Tibial artery (tissue), 4 donors: ENCODE data around the gene KCNIP4.

Source experiments
- DNase-seq, 2 donors: peaks; one replicate each; pipeline ENCODE4 v3.0.0-alpha.2; 2019
- H3K27ac ChIP-seq, 2 donors: fragments of 200-600 bp; sonication (generic) in 1 of 2; 1 replicate in 1 of 2; 2 replicates in 1 of 2; pipeline ENCODE4 v1.5.1; 2018 to 2019; ENCODE audit warnings: mild to moderate bottlenecking in 1 of 2
- H3K27me3 ChIP-seq, 2 donors: fragments of 200-600 bp; sonication (generic) in 1 of 2; one replicate each; pipeline versions ENCODE4 v1.5.1 to v1.6.0; 2016 to 2019
- H3K36me3 ChIP-seq, 3 donors: fragments of 200-600 bp; sonication (generic) in 2 of 3; one replicate each; pipeline ENCODE4 v1.5.1; 2016 to 2019; ENCODE audit warnings: mild to moderate bottlenecking in 2 of 3
- H3K4me1 ChIP-seq, 4 donors: fragments of 200-600 bp; sonication (generic) in 2 of 4; 1 replicate in 3 of 4; 2 replicates in 1 of 4; pipeline ENCODE4 v1.5.1; 2016 to 2019
- H3K4me3 ChIP-seq, 2 donors: fragments of 200-600 bp; sonication (generic) in 1 of 2; 1 replicate in 1 of 2; 2 replicates in 1 of 2; pipeline ENCODE4 v1.5.1; 2018 to 2019; ENCODE audit warnings: mild to moderate bottlenecking in 2 of 2
- H3K9me3 ChIP-seq, 3 donors: fragments of 200-600 bp; sonication (generic) in 1 of 3; one replicate each; pipeline ENCODE4 v1.5.1; 2016 to 2019
- intact Hi-C: fragments of 100-400 bp; cut with DNase I; formaldehyde crosslinking; loops from one replicate; pipeline ENCODE4 v1.15.0; 2023; ENCODE audit warnings: low total_unique reads
- TF ChIP-seq, protein P1 (sequence below), 2 experiments: fragments of 200-600 bp in 1 of 2; fragments of 450-650 bp in 1 of 2; IDR thresholded peaks; one replicate each; pipeline ENCODE4 v1.5.1; 2017 to 2019; ENCODE audit warnings: antibody characterized with exemption in 2 of 2, mild to moderate bottlenecking in 1 of 2, moderate library complexity in 1 of 2

The KCNIP4 gene

DNA sequence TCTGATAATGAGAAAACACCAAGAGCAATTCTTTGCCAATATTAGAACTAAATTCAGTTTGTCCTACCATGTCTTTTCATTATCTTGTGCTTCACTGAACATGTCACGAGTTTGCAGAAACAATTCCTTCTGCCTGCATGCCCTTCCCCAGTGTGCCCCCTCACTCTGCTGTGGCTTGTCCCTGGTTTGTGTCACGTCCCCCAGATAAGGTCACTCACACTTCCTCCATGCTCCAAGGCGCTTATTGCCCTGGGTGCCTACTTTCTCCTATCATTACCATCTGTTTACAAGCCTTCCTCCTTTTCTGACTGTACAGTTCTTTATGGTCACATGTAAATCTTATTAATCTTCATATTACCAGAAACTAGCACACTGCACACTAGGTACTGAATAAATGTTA, 394.1 kb downstream of the KCNIP4 start:
- TF ChIP-seq, protein P1, sequence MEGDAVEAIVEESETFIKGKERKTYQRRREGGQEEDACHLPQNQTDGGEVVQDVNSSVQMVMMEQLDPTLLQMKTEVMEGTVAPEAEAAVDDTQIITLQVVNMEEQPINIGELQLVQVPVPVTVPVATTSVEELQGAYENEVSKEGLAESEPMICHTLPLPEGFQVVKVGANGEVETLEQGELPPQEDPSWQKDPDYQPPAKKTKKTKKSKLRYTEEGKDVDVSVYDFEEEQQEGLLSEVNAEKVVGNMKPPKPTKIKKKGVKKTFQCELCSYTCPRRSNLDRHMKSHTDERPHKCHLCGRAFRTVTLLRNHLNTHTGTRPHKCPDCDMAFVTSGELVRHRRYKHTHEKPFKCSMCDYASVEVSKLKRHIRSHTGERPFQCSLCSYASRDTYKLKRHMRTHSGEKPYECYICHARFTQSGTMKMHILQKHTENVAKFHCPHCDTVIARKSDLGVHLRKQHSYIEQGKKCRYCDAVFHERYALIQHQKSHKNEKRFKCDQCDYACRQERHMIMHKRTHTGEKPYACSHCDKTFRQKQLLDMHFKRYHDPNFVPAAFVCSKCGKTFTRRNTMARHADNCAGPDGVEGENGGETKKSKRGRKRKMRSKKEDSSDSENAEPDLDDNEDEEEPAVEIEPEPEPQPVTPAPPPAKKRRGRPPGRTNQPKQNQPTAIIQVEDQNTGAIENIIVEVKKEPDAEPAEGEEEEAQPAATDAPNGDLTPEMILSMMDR (IDR thresholded peaks at IDR 0.05): no peak
- H3K4me3 ChIP-seq: no peak overlapping the region
- H3K27me3 ChIP-seq: no peaks in the 10 kb centered on the region
- H3K4me1 ChIP-seq: no peaks in the 10 kb centered on the region
- no peaks in the 10 kb centered on the region for H3K36me3 ChIP-seq
- no peak overlapping the region for H3K27ac ChIP-seq
- DNase-seq: no peak
- no peaks in the 10 kb centered on the region for H3K9me3 ChIP-seq
- intact Hi-C loops: no loop called here

DNA sequence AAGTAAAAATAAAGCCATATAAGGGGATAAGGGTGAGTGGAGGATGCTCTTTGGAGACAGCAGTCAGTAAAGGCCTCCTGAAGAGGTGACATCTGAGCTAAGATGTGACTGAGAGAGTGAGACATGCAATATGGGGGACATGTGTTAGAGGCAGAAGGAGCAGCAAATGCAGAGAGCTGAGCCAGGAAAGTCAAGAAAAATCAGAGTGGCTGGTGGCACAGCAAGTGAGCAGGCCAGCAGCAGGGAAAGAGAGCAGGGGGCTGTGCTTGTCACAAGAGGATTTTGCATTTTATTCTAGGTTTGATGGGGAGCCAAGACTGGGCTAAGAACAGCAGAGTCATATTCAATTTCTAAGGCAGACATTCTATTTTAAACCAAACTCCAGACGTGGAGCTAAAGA, 394.5 kb downstream of the KCNIP4 start:
- H3K36me3 ChIP-seq: no peaks in the 10 kb centered on the region
- H3K4me3 ChIP-seq: no peak overlapping the region
- H3K27me3 ChIP-seq: no peaks in the 10 kb centered on the region
- TF ChIP-seq, protein P1 (IDR thresholded peaks at IDR 0.05): no peak
- intact Hi-C loops: no loop called here
- H3K9me3 ChIP-seq: no peaks in the 10 kb centered on the region
- H3K4me1 ChIP-seq: no peaks in the 10 kb centered on the region
- no peak overlapping the region for H3K27ac ChIP-seq
- DNase-seq: no peak

DNA sequence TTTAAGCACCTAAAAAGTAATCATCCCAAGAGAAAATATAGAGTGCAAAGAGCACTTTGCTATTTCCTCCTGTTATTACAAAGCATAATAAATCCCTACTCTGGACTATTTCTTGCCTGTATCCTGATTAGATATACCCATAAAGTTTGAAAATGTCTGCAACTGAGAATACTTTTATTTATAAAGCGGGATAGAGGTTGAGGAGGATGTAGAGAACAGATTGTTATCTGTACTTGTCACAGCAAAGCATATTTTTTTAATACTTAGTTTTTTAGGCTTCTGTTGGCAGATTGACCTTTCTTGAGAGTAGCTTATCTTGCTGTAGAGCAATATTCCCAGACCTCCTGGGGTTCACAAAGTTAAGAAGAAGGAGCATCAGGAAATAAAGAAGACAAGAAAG, 396.1 kb downstream of the KCNIP4 start:
- TF ChIP-seq, protein P1 (IDR thresholded peaks at IDR 0.05): no peak
- Histone ChIP-seq H3K9me3 (no peaks in the 10 kb centered on the region), H3K36me3 (no peaks in the 10 kb centered on the region), H3K4me3 (no peak overlapping the region), H3K4me1 (no peaks in the 10 kb centered on the region), H3K27me3 (no peaks in the 10 kb centered on the region), H3K27ac (no peak overlapping the region)
- intact Hi-C loops: no loop called here
- no peak for DNase-seq

DNA sequence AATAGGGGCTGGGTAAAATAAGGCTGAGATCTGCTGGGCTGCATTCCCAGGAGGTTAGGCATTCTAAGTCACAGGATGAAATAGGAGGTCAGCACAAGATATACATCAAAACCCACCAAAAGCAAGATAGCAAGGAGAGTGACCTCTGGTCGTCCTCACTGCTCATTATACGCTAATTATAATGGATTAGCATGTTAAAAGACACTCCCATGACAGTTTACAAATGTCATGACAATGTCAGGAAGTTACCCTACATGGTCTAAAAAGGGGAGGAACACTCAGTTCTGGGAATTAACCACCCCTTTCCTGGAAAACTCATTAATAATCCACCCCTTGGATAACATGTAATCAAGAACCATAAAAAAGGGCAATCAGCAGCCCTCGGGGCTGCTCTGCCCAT, 403.6 kb downstream of the KCNIP4 start:
- intact Hi-C loops: no loop called here
- TF ChIP-seq, protein P1 (IDR thresholded peaks at IDR 0.05): no peak
- Histone ChIP-seq H3K27me3 (no peaks in the 10 kb centered on the region), H3K27ac (no peak overlapping the region), H3K9me3 (no peaks in the 10 kb centered on the region), H3K4me1 (no peaks in the 10 kb centered on the region), H3K4me3 (no peak overlapping the region), H3K36me3 (no peaks in the 10 kb centered on the region)
- DNase-seq: no peak

DNA sequence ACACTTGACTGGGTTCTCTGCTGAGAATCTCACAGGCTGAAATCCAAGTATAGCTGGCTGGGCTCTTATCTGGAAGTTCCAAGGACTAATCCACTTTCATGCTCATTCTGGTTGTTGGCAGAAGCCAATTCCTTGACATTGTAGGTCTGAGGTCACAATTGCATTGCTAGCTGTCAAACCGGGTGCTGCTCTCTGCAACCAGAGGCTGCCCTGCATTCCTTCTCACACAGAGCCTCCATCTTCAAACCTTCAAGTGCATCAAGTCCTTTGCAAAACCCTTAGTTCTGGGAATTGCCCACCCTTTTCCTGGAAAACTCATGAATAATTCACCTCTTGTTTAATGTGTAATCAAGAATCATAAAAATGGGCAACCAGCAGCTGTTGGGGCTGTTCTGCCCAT, 404.2 kb downstream of the KCNIP4 start:
- H3K9me3 ChIP-seq: no peaks in the 10 kb centered on the region
- TF ChIP-seq, protein P1 (IDR thresholded peaks at IDR 0.05): no peak
- no peaks in the 10 kb centered on the region for H3K36me3 ChIP-seq
- H3K27ac ChIP-seq: no peak overlapping the region
- no peaks in the 10 kb centered on the region for H3K4me1 ChIP-seq
- H3K4me3 ChIP-seq: no peak overlapping the region
- no peaks in the 10 kb centered on the region for H3K27me3 ChIP-seq
- DNase-seq: no peak
- intact Hi-C loops: no loop called here

DNA sequence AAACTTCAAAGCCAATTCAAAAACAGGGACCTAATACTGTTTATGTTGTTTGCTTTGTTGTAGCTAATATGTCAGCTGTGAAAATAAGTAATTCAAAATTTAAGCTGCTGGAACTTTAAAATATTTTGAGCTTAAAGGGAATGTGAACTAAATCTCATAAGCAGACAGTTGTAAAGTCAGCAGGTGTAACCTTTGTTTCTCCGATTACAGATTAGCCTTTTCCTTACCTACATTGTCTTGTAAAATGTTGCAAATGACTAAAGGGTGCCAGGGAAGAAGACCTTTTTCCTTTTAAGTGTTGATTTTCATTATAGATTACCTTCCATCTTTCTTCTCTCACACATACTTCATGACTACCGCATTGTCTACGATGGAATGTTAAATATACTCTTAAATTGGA, 405.1 kb downstream of the KCNIP4 start:
- no peaks in the 10 kb centered on the region for H3K27me3 ChIP-seq
- H3K36me3 ChIP-seq: no peaks in the 10 kb centered on the region
- H3K4me1 ChIP-seq: no peaks in the 10 kb centered on the region
- H3K4me3 ChIP-seq: no peak overlapping the region
- no peak overlapping the region for H3K27ac ChIP-seq
- DNase-seq: no peak
- intact Hi-C loops: no loop called here
- no peaks in the 10 kb centered on the region for H3K9me3 ChIP-seq
- TF ChIP-seq, protein P1 (IDR thresholded peaks at IDR 0.05): no peak
